ENCODE results near the gene SLC12A1. TPM values are rescaled to one million over a fixed set of nuclear protein-coding genes. Genes with fewer than 3 reads are reported as not detected.

Gene SLC12A1
- total and polyA plus RNA-seq, 2 of the 8 experiments (the other 6 are each of a cell fraction or from before 2014, with no cell fraction given) = 0.63 to 1.0 TPM

GRCh38 chr15:48317221-48317620 is 111.1 kb downstream of the SLC12A1 start (continued):
- TF ChIP-seq SIRT6 (IDR thresholded peaks at IDR 0.05; ENCODE audit: low read length) (no peak), TEAD4 (IDR thresholded peaks at IDR 0.05; ENCODE audit: low read depth, low read length) (no peak), CHD1 (IDR thresholded peaks at IDR 0.05; ENCODE audit: low read depth, low read length) (no peak), TBP (IDR thresholded peaks at IDR 0.05; ENCODE audit: low read depth, low read length) (no peak), CHD7 (IDR thresholded peaks at IDR 0.05; ENCODE audit: insufficient replicate concordance, low read length) (no peak)

All from H1 (cell line).